H9 (cell line): Measurements from ENCODE around the gene RRBP1. TPM values are rescaled to one million over a fixed set of nuclear protein-coding genes. Genes with fewer than 3 reads are reported as not detected.
A peak's percentile ranks its signal among the peaks of the same experiment; 100 is the strongest.

ENCODE experiments used
- DNase-seq: peaks from one replicate; pipeline ENCODE4 v3.0.0-alpha.2; 2017
- H2AFZ ChIP-seq: one replicate; pipeline ENCODE4 v1.6.1; 2013; ENCODE audit warnings: mild to moderate bottlenecking, low read length, control low read depth, moderate library complexity
- H2AK5ac ChIP-seq: 2 replicates; pipeline ENCODE4 v1.6.1; 2013; ENCODE audit warnings: low read length, control low read depth, mixed read lengths; ENCODE audit not compliant: insufficient read length
- H2BK120ac ChIP-seq: one replicate; pipeline ENCODE4 v1.6.1; 2013; ENCODE audit warnings: low read depth, mild to moderate bottlenecking, low read length, control low read depth, inconsistent platforms; ENCODE audit not compliant: poor library complexity, severe bottlenecking
- H2BK12ac ChIP-seq: 2 replicates; pipeline ENCODE4 v1.6.1; 2013; ENCODE audit warnings: low read length, control low read depth, mixed read lengths, low read depth; ENCODE audit not compliant: insufficient read length
- H2BK15ac ChIP-seq: 2 replicates; pipeline ENCODE4 v1.6.1; 2013; ENCODE audit warnings: low read depth, low read length, control low read depth
- H2BK20ac ChIP-seq: one replicate; pipeline ENCODE4 v1.6.1; 2013; ENCODE audit warnings: low read depth, mild to moderate bottlenecking, low read length, control low read depth, inconsistent platforms; ENCODE audit not compliant: poor library complexity, severe bottlenecking
- H2BK5ac ChIP-seq: 2 replicates; pipeline ENCODE4 v1.6.1; 2013; ENCODE audit warnings: low read length, control low read depth, mixed read lengths; ENCODE audit not compliant: insufficient read length
- H3K14ac ChIP-seq: 2 replicates; pipeline ENCODE4 v1.6.1; 2013; ENCODE audit warnings: low read length, control low read depth; ENCODE audit not compliant: insufficient read depth
- H3K18ac ChIP-seq: 2 replicates; pipeline ENCODE4 v1.6.1; 2013; ENCODE audit warnings: low read depth, mild to moderate bottlenecking, mixed read lengths, low read length, control low read depth; ENCODE audit not compliant: insufficient read length
- H3K23ac ChIP-seq: 2 replicates; pipeline ENCODE4 v1.6.1; 2013; ENCODE audit warnings: low read length, control low read depth, mixed read lengths, low read depth; ENCODE audit not compliant: insufficient read length
- H3K23me2 ChIP-seq: 2 replicates; pipeline ENCODE4 v1.6.1; 2013; ENCODE audit warnings: low read depth, mild to moderate bottlenecking, mixed read lengths, low read length, control low read depth; ENCODE audit not compliant: insufficient read length, poor library complexity, severe bottlenecking
- H3K27ac ChIP-seq: 2 replicates; pipeline ENCODE4 v1.5.1; 2013; ENCODE audit warnings: low read length, control low read depth, mixed read lengths, low read depth; ENCODE audit not compliant: insufficient read length
- H3K27me3 ChIP-seq: 2 replicates; pipeline ENCODE4 v1.6.1; 2013; ENCODE audit warnings: low read length, control low read depth, inconsistent platforms; ENCODE audit not compliant: insufficient read depth
- H3K4ac ChIP-seq: 2 replicates; pipeline ENCODE4 v1.6.1; 2013; ENCODE audit warnings: low read depth, mild to moderate bottlenecking, control low read depth, inconsistent platforms, low read length, moderate library complexity
- H3K4me1 ChIP-seq: 2 replicates; pipeline ENCODE4 v1.6.1; 2013; ENCODE audit warnings: low read length, control low read depth, inconsistent platforms; ENCODE audit not compliant: insufficient read depth
- H3K4me2 ChIP-seq: 2 replicates; pipeline ENCODE4 v1.6.1; 2013; ENCODE audit warnings: low read length, control low read depth, mixed read lengths; ENCODE audit not compliant: insufficient read length, insufficient read depth
- H3K56ac ChIP-seq: 2 replicates; pipeline ENCODE4 v1.6.1; 2013; ENCODE audit warnings: low read depth, mild to moderate bottlenecking, mixed read lengths, low read length, control low read depth; ENCODE audit not compliant: insufficient read length
- H3K79me1 ChIP-seq: 2 replicates; pipeline ENCODE4 v1.6.1; 2013; ENCODE audit warnings: low read depth, mild to moderate bottlenecking, moderate library complexity, low read length, control low read depth, inconsistent platforms; ENCODE audit not compliant: insufficient read depth, poor library complexity, severe bottlenecking
- H3K79me2 ChIP-seq: 2 replicates; pipeline ENCODE4 v1.6.1; 2013; ENCODE audit warnings: low read length, control low read depth, inconsistent platforms; ENCODE audit not compliant: insufficient read depth
- H3K9ac ChIP-seq: 2 replicates; pipeline ENCODE4 v1.6.1; 2013; ENCODE audit warnings: low read length, control low read depth, mixed read lengths; ENCODE audit not compliant: insufficient read length; ENCODE audit errors: extremely low read depth
- H3K9me3 ChIP-seq: one replicate; pipeline ENCODE4 v1.6.1; 2013; ENCODE audit warnings: low read depth, low read length, inconsistent platforms; ENCODE audit not compliant: control insufficient read depth
- H3T11ph ChIP-seq: one replicate; pipeline ENCODE4 v1.6.1; 2013; ENCODE audit warnings: mild to moderate bottlenecking, low read length, control low read depth, inconsistent platforms
- H4K20me1 ChIP-seq: one replicate; pipeline ENCODE4 v1.6.1; 2013; ENCODE audit not compliant: control insufficient read depth, insufficient read length, insufficient read depth
- H4K5ac ChIP-seq: 2 replicates; pipeline ENCODE4 v1.6.1; 2013; ENCODE audit warnings: low read depth, mild to moderate bottlenecking, mixed read lengths, low read length, control low read depth; ENCODE audit not compliant: insufficient read length
- H4K8ac ChIP-seq: replicated peaks from 2 replicates; pipeline ENCODE4 v1.6.1; 2013; ENCODE audit warnings: low read length, control low read depth, mixed read lengths, low read depth; ENCODE audit not compliant: insufficient read length
- H4K91ac ChIP-seq: 2 replicates; pipeline ENCODE4 v1.6.1; 2013; ENCODE audit warnings: low read depth, mild to moderate bottlenecking, moderate library complexity, mixed read lengths, low read length, control low read depth; ENCODE audit not compliant: insufficient read length
- H3K27ac Mint-ChIP-seq, 3 experiments: 2 replicates in 2 of 3; 3 replicates in 1 of 3; pipeline ENCODE4 v1.8.0; 2020 to 2021; ENCODE audit warnings: mixed read lengths in 3 of 3, mild to moderate bottlenecking in 1 of 3, moderate library complexity in 1 of 3
- H3K27me3 Mint-ChIP-seq: 2 replicates; pipeline ENCODE4 v1.8.0; 2021; ENCODE audit warnings: low read depth, mild to moderate bottlenecking, moderate library complexity, mixed read lengths
- H3K36me3 Mint-ChIP-seq, 3 experiments: 2 replicates in 2 of 3; 3 replicates in 1 of 3; pipeline ENCODE4 v1.8.0; 2020 to 2021; ENCODE audit warnings: low read depth in 3 of 3, mixed read lengths in 3 of 3; ENCODE audit not compliant: insufficient read depth in 1 of 3
- H3K4me1 Mint-ChIP-seq, 2 experiments: 2 replicates each; pipeline ENCODE4 v1.8.0; 2020; ENCODE audit warnings: mixed read lengths in 2 of 2
- H3K4me3 Mint-ChIP-seq, 2 experiments: 2 replicates in 1 of 2; 3 replicates in 1 of 2; pipeline ENCODE4 v1.8.0; 2020 to 2021; ENCODE audit warnings: mild to moderate bottlenecking in 2 of 2, mixed read lengths in 2 of 2, moderate library complexity in 1 of 2
- H3K9me3 Mint-ChIP-seq, 2 experiments: 2 replicates in 1 of 2; 3 replicates in 1 of 2; pipeline ENCODE4 v1.8.0; 2020; ENCODE audit warnings: mild to moderate bottlenecking in 2 of 2, mixed read lengths in 2 of 2, moderate library complexity in 1 of 2
- CTCF ChIP-seq: fragments of 200-600 bp; sonication (generic); conservative IDR thresholded peaks from 3 replicates; pipeline ENCODE4 v1.8.0; 2021; ENCODE audit warnings: antibody characterized with exemption, mild to moderate bottlenecking
- WGBS: extraction: QIAGEN DNeasy Blood & Tissue Kit; methylation state at CpG from one replicate; pipeline ENCODE4 v1.1.7; 2013; ENCODE audit warnings: missing lambda C conversion rate, low lambda C conversion rate, mixed read lengths; ENCODE audit not compliant: insufficient read length; ENCODE audit errors: extremely low coverage; 5-methylcytosine and 5-hydroxymethylcytosine counted together
- total RNA-seq: library from RNA; stranded (reverse); gene quantifications from 2 replicates; pipeline ENCODE4 v1.2.1, GENCODE V29; 2021

RRBP1 gene
- total RNA-seq, 1 experiment from 2014 or later = 97.8 TPM

- H3K18ac ChIP-seq = no peak overlapping the region
- peaks cover 4% of the 10 kb centered on the region for H3K79me1 ChIP-seq
- H3K9me3 ChIP-seq = no peaks in the 10 kb centered on the region
- no peaks in the 10 kb centered on the region; the same call in 1 of the 2 replicates for H3K27me3 Mint-ChIP-seq
- no peak overlapping the region for H2AK5ac ChIP-seq
- H3K4ac ChIP-seq = no peak overlapping the region
- H3K4me1 Mint-ChIP-seq = peaks cover 37 to 48% of the 10 kb centered on the region in 2 experiments
- peaks cover 11 to 22% of the 10 kb centered on the region in 2 experiments for H3K9me3 Mint-ChIP-seq
- no peak overlapping the region for H2BK15ac ChIP-seq
- H3K4me2 ChIP-seq = no peak overlapping the region
- no peak for TF ChIP-seq CTCF
- no peak overlapping the region for H4K8ac ChIP-seq
- peaks cover 21% of the 10 kb centered on the region; the same call in 1 of the 2 replicates for H3K79me2 ChIP-seq
- no peak overlapping the region for H3K23ac ChIP-seq
- H2BK120ac ChIP-seq = no peak overlapping the region
- no peak overlapping the region for H3K56ac ChIP-seq
- no peak overlapping the region for H3K4me3 Mint-ChIP-seq
- no peak overlapping the region for H3T11ph ChIP-seq
- H3K27me3 ChIP-seq = no peaks in the 10 kb centered on the region
- H3K9ac ChIP-seq = no peak overlapping the region
- no peak overlapping the region for H4K91ac ChIP-seq
- no peaks in the 10 kb centered on the region for H3K23me2 ChIP-seq
- H2AFZ ChIP-seq = no peak overlapping the region
- DNase-seq = peak; percentile 62
- H3K36me3 Mint-ChIP-seq = peaks cover 47 to 52% (median 51%) of the 10 kb centered on the region in 3 experiments
- no peak overlapping the region for H4K5ac ChIP-seq
- WGBS = no CpG with 5 or more reads among the region's 11 CpGs
- no peaks in the 10 kb centered on the region for H4K20me1 ChIP-seq
- H2BK20ac ChIP-seq = no peak overlapping the region
- H2BK5ac ChIP-seq = no peak overlapping the region
- no peak overlapping the region for H2BK12ac ChIP-seq
- H3K27ac ChIP-seq = no peak overlapping the region
- H3K14ac ChIP-seq = no peak overlapping the region
- H3K4me1 ChIP-seq = peaks cover 2% of the 10 kb centered on the region; the same call in 1 of the 2 replicates
- peak overlapping the region in 2 of 3 experiments; percentile 89 to 90; a peak in 4 of 7 replicates for H3K27ac Mint-ChIP-seq
Observed at GRCh38 chr20:17655865-17656479, 26.1 kb downstream of the RRBP1 start.
